ENCODE measurements around the gene SERINC5.
"Not testable (repeated sequence)": the region's sequence is repeated elsewhere in the genome, so short reads cannot be mapped to it uniquely, and the experiment has no call there.

Gene SERINC5

GRCh38 chr5:80225189-80225933 lies 30.5 kb downstream of the SERINC5 start:
- no peak for DNase-seq

- no peak for DNase-seq
Measured at GRCh38 chr5:80223561-80223960, 32.3 kb downstream of the SERINC5 start.

GRCh38 chr5:80220245-80220897 lies 35.5 kb downstream of the SERINC5 start:
- no peak for DNase-seq

GRCh38 chr5:80219391-80219790 lies 36.5 kb downstream of the SERINC5 start:
- no peak for DNase-seq

- no peak for DNase-seq
Measured at GRCh38 chr5:80217667-80218066, 38.2 kb downstream of the SERINC5 start.

GRCh38 chr5:80216753-80217596 lies 38.9 kb downstream of the SERINC5 start:
- DNase-seq, result no peak

GRCh38 chr5:80216096-80216495 lies 39.8 kb downstream of the SERINC5 start:
- no peak for DNase-seq

GRCh38 chr5:80215523-80215922 lies 40.3 kb downstream of the SERINC5 start:
- DNase-seq, result no peak

GRCh38 chr5:80213466-80213865 lies 42.4 kb downstream of the SERINC5 start:
- peak; percentile 26 to 65 for DNase-seq

- no peak for DNase-seq
Measured at GRCh38 chr5:80212171-80212667, 43.6 kb downstream of the SERINC5 start.

GRCh38 chr5:80211327-80211726 lies 44.5 kb downstream of the SERINC5 start:
- DNase-seq, result no peak

GRCh38 chr5:80210014-80210413 lies 45.8 kb downstream of the SERINC5 start:
- DNase-seq, result no peak

- no peak for DNase-seq
Measured at GRCh38 chr5:80208381-80208780, 47.5 kb downstream of the SERINC5 start.

GRCh38 chr5:80207832-80208231 lies 48.0 kb downstream of the SERINC5 start:
- DNase-seq, result no peak

GRCh38 chr5:80206282-80206681 lies 49.6 kb downstream of the SERINC5 start:
- DNase-seq, result no peak

- DNase-seq, result no peak
Measured at GRCh38 chr5:80205846-80206245, 50.0 kb downstream of the SERINC5 start.

GRCh38 chr5:80204808-80205614 lies 50.8 kb downstream of the SERINC5 start:
- no peak for DNase-seq

GRCh38 chr5:80201763-80202162 lies 54.1 kb downstream of the SERINC5 start:
- DNase-seq, result not testable (repeated sequence)

- no peak for DNase-seq
Measured at GRCh38 chr5:80198920-80199319, 56.9 kb downstream of the SERINC5 start.

- no peak for DNase-seq
Measured at GRCh38 chr5:80198399-80198798, 57.4 kb downstream of the SERINC5 start.

GRCh38 chr5:80195837-80196400 lies 59.9 kb downstream of the SERINC5 start:
- DNase-seq, result no peak

- no peak for DNase-seq
Measured at GRCh38 chr5:80194468-80194867, 61.4 kb downstream of the SERINC5 start.

All from AML-193 (cell line).